NB4 (cell line): Measurements from ENCODE around the gene SDF4.

Experiments used
- POLR2A ChIP-seq: IDR thresholded peaks from 2 replicates; pipeline ENCODE4 v1.6.1; 2011; ENCODE audit warnings: mild to moderate bottlenecking; ENCODE audit not compliant: insufficient read length; ENCODE audit errors: extremely low read depth
- TF ChIP-seq, protein P1 (sequence below): IDR thresholded peaks from one replicate; pipeline ENCODE4 v1.5.1; 2012; ENCODE audit warnings: low read depth, low read length
- TF ChIP-seq, protein P2 (sequence below): IDR thresholded peaks from 2 replicates; pipeline ENCODE4 v1.6.1; 2011; ENCODE audit warnings: low read depth, low read length

DNA sequence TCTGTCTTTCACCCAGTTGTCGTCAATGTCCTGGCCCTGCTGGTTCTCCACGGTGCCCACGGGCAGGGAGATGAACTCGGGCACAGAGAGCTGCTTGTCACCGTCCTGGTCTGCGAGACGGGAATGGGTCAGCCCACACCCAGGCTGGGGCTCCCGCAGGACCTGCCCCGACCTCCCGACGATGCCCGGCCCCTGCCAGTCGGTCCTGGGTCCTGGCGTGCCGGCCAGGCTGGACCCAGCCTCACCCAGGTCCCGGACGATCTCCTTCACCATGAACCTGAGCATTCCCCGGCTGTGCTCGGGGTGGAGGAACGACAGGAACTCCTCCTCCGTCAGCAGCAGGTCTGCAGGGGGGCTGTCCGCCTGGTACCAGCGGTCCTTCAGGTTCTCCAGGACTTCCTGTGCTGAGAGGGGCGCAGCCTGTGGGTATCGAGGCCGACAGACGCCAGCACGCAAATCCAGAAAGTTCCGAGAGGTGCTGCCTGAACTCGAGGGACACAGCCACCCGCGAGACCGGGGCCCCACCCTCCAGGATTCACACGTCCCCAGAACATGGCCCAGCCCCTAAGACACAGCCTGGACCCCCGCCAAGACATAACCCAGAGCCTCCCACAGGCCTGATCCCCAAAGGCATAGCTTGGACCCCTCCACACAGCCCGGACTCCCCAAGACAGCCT is 13.1 kb downstream of the SDF4 start:
- TF ChIP-seq, protein P1, sequence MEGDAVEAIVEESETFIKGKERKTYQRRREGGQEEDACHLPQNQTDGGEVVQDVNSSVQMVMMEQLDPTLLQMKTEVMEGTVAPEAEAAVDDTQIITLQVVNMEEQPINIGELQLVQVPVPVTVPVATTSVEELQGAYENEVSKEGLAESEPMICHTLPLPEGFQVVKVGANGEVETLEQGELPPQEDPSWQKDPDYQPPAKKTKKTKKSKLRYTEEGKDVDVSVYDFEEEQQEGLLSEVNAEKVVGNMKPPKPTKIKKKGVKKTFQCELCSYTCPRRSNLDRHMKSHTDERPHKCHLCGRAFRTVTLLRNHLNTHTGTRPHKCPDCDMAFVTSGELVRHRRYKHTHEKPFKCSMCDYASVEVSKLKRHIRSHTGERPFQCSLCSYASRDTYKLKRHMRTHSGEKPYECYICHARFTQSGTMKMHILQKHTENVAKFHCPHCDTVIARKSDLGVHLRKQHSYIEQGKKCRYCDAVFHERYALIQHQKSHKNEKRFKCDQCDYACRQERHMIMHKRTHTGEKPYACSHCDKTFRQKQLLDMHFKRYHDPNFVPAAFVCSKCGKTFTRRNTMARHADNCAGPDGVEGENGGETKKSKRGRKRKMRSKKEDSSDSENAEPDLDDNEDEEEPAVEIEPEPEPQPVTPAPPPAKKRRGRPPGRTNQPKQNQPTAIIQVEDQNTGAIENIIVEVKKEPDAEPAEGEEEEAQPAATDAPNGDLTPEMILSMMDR: no peak
- TF ChIP-seq POLR2A: no peak
- TF ChIP-seq, protein P2, sequence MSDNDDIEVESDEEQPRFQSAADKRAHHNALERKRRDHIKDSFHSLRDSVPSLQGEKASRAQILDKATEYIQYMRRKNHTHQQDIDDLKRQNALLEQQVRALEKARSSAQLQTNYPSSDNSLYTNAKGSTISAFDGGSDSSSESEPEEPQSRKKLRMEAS: no peak
